GM12878 (cell line): ENCODE measurements around the gene GARS1. TPM values are rescaled to one million over a fixed set of nuclear protein-coding genes. Genes with fewer than 3 reads are reported as not detected.

Experiments
- BCL11A ChIP-seq: IDR thresholded peaks from 2 replicates; pipeline ENCODE4 v1.6.1; 2011; ENCODE audit warnings: low read depth, low read length
- BHLHE40 ChIP-seq, 2 experiments: fragments of 450-650 bp in 1 of 2; IDR thresholded peaks; 2 replicates each; pipeline ENCODE4 v1.6.1; 2011 to 2017; ENCODE audit warnings: low read depth in 2 of 2, borderline replicate concordance in 1 of 2, improper control_type of control experiment in 1 of 2, low read length in 1 of 2, mild to moderate bottlenecking in 1 of 2
- FOXK2 ChIP-seq: fragments of 450-650 bp; IDR thresholded peaks from 2 replicates; pipeline ENCODE4 v1.6.1; 2017; ENCODE audit warnings: mild to moderate bottlenecking, moderate library complexity
- IKZF1 ChIP-seq: fragments of 450-650 bp; conservative IDR thresholded peaks from 2 replicates; pipeline ENCODE4 v1.6.1; 2017; ENCODE audit warnings: antibody characterized with exemption, mild to moderate bottlenecking
- MEF2B ChIP-seq: fragments of 450-650 bp; IDR thresholded peaks from 2 replicates; pipeline ENCODE4 v1.6.1; 2018; ENCODE audit warnings: mild to moderate bottlenecking, moderate library complexity; ENCODE audit not compliant: partially characterized antibody, poor library complexity, severe bottlenecking
- SREBF2 ChIP-seq: IDR thresholded peaks from 2 replicates; pipeline ENCODE4 v1.6.1; 2012; ENCODE audit warnings: mild to moderate bottlenecking, low read length
- polyA plus RNA-seq, 11 experiments: library from polyadenylated mRNA; depleted of rRNA in 4 of 11; unstranded in 6 of 11; stranded (reverse) in 5 of 11; fragments of >200 nt; fragmentation: Nextera tagmentation in 4 of 11; fragmentation: Illumina TruSeq in 1 of 11; extraction: Ambion mirVana in 4 of 11; extraction: Trizol in 1 of 11; gene quantifications; 1 replicate in 1 of 11; 2 replicates in 10 of 11; pipeline versions ENCODE4 v1.2.1 to v1.2.3, GENCODE V29; 2011 to 2016; ENCODE audit warnings: inconsistent platforms in 2 of 11, missing spikeins in 2 of 11, low read depth in 1 of 11
- total RNA-seq, 4 experiments: library from RNA; depleted of rRNA in 3 of 4; stranded (reverse); fragments of >200 nt in 3 of 4; fragmentation: Illumina TruSeq in 1 of 4; extraction: Trizol in 1 of 4; gene quantifications; 2 replicates each; pipeline versions ENCODE4 v1.2.1 to v1.2.3, GENCODE V29; 2013 to 2021
- TF ChIP-seq, protein P1 (sequence below): fragments of 450-650 bp; IDR thresholded peaks from 2 replicates; pipeline ENCODE4 v1.6.1; 2017; ENCODE audit warnings: mild to moderate bottlenecking
- TF ChIP-seq, protein P2 (sequence below): fragments of 450-650 bp; IDR thresholded peaks from 2 replicates; pipeline ENCODE4 v1.6.1; 2018; ENCODE audit warnings: borderline replicate concordance, mild to moderate bottlenecking; ENCODE audit not compliant: partially characterized antibody

Gene GARS1
- total and polyA plus RNA-seq, 10 of the 15 experiments (the other 5 are each of a cell fraction or from before 2014, with no cell fraction given): 120 to 361 (median 187) TPM

DNA sequence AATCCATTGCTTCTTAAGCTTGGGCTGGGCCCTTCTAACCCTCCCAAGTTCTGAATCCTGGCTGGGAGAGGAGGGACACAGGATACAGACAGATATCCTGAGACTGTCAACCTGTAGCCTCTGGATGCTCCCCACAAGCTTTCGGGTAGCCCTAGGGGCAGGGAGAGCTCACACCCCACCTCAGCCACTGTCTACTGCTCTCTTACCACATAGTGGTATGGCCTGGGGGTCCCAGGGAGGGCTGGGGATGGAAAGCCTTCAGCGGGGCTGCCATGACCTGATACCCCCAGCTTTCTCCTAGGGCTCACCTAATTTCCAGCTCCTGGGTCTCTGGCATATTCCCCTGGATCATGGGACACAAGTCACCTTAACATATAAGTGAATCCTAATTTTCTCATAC is 62.5 kb downstream of the GARS1 start (continued):
- TF ChIP-seq, protein P1, sequence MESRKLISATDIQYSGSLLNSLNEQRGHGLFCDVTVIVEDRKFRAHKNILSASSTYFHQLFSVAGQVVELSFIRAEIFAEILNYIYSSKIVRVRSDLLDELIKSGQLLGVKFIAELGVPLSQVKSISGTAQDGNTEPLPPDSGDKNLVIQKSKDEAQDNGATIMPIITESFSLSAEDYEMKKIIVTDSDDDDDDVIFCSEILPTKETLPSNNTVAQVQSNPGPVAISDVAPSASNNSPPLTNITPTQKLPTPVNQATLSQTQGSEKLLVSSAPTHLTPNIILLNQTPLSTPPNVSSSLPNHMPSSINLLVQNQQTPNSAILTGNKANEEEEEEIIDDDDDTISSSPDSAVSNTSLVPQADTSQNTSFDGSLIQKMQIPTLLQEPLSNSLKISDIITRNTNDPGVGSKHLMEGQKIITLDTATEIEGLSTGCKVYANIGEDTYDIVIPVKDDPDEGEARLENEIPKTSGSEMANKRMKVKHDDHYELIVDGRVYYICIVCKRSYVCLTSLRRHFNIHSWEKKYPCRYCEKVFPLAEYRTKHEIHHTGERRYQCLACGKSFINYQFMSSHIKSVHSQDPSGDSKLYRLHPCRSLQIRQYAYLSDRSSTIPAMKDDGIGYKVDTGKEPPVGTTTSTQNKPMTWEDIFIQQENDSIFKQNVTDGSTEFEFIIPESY: no peak
- TF ChIP-seq SREBF2 (no peak), BCL11A (no peak), IKZF1 (no peak), MEF2B (no peak), FOXK2 (no peak), BHLHE40 (IDR thresholded peaks at IDR 0.05; ENCODE audit: borderline replicate concordance in 1 of 2, low read depth in 2 of 2, low read length in 1 of 2) (no peak)
- TF ChIP-seq, protein P2, sequence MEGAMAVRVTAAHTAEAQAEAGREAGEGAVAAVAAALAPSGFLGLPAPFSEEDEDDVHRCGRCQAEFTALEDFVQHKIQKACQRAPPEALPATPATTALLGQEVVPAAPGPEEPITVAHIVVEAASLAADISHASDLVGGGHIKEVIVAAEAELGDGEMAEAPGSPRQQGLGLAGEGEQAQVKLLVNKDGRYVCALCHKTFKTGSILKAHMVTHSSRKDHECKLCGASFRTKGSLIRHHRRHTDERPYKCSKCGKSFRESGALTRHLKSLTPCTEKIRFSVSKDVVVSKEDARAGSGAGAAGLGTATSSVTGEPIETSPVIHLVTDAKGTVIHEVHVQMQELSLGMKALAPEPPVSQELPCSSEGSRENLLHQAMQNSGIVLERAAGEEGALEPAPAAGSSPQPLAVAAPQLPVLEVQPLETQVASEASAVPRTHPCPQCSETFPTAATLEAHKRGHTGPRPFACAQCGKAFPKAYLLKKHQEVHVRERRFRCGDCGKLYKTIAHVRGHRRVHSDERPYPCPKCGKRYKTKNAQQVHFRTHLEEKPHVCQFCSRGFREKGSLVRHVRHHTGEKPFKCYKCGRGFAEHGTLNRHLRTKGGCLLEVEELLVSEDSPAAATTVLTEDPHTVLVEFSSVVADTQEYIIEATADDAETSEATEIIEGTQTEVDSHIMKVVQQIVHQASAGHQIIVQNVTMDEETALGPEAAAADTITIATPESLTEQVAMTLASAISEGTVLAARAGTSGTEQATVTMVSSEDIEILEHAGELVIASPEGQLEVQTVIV: no peak
